GM19035 (cell line): ENCODE data around the gene YY1.
A peak's percentile ranks its signal among the peaks of the same experiment; 100 is the strongest.
"Not testable (repeated sequence)": the region's sequence is repeated elsewhere in the genome, so short reads cannot be mapped to it uniquely, and the experiment has no call there.

Experiments used
- ATAC-seq: cut with Tn5 transposase; IDR thresholded peaks from one replicate; pipeline ENCODE4 v1.9.1; 2021; ENCODE audit not compliant: unreplicated experiment

YY1 gene

GRCh38 chr14:100283984-100284881 lies 45.3 kb downstream of the YY1 start:
- no peak for ATAC-seq

- peak; percentile 81 for ATAC-seq
Measured at GRCh38 chr14:100285021-100285912, 46.3 kb downstream of the YY1 start.

- ATAC-seq = no peak
Measured at GRCh38 chr14:100285913-100286400, 47.0 kb downstream of the YY1 start.

DNA sequence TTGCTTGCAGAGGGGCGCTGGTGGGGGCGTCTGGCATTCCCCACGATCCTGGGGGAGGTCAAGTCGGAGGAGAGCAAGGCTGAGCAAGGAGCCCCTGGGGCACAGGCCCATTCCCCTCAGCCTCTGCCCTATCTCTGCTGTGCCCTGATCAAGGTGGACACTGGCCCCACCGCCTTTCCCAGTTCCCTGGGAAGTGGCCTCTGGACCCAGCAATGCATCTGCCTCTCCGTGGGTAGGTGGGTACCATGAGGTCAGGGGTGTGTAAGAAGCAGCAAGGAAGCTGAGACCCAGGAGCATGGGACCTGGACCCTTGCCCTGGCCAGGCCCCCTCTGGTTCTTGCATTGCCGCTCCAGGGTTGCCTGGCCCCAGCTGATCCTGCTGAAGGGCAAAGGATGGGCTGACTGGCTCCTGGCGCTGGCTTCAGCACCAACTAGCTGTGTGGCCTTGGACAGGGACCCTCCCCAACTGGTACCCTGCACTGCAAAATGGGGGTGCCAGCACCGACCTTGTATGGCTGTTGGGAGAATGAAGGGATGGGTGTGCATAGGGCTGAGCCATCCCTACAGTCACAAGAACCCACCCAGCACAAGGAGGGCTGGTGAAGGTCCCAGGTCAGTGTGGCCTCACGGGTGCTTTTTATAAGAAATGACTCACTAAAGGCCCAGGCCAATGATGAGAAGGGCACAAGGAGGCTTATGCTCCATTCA lies 47.7 kb downstream of the YY1 start:
- ATAC-seq = no peak

DNA sequence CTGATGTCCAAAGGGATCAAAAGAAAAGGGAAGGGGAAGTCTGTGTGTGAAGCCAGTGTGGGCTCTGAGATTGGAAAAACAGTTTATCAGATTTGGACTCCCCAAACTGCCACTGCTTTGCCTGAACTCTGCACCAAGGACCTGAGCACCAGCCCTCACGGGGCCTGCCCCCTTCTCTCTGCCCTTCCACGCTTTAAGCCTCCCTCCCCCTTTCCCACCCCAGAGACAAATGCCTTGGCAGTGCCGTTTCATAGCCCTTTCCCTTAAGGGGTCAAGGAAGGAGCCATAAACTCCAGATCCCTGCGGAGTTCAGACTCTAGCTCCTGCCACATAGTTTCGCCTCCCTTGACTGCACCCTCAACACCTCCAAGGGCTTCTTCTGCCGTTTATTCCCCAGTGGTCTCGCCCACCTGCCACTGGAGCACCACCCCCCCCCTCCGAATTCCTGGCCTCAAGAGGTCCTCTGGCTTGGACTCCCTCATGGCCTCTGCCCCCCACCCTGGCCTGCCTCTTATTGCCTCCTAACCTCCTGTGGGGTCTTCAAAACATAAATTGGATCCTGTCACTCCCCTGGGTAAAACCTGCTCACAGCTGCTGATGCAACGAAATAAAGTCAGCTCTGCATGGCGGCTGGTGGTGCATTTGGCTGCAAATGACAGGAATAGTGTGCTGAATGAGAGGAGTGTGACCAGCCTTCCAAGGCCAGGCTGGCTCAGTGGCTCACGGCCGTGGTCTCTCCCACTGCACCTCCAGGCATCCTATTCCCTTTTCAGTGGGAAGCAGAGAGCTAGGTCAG lies 48.5 kb downstream of the YY1 start:
- ATAC-seq = no peak

DNA sequence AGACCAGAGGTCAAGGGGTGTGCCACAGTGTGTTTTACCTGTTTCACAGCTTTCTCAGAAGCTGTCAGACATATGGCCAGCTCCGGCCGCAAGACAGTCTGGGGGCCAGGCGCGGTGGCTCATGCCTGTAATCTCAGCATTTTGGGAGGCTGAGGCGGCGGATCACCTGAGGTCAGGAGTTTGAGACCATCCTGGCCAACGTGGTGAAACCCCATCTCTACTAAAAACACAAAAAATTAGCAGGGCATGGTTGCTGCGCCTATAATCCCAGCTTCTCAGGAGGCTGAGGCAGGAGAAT lies 49.0 kb downstream of the YY1 start:
- not testable (repeated sequence) for ATAC-seq

DNA sequence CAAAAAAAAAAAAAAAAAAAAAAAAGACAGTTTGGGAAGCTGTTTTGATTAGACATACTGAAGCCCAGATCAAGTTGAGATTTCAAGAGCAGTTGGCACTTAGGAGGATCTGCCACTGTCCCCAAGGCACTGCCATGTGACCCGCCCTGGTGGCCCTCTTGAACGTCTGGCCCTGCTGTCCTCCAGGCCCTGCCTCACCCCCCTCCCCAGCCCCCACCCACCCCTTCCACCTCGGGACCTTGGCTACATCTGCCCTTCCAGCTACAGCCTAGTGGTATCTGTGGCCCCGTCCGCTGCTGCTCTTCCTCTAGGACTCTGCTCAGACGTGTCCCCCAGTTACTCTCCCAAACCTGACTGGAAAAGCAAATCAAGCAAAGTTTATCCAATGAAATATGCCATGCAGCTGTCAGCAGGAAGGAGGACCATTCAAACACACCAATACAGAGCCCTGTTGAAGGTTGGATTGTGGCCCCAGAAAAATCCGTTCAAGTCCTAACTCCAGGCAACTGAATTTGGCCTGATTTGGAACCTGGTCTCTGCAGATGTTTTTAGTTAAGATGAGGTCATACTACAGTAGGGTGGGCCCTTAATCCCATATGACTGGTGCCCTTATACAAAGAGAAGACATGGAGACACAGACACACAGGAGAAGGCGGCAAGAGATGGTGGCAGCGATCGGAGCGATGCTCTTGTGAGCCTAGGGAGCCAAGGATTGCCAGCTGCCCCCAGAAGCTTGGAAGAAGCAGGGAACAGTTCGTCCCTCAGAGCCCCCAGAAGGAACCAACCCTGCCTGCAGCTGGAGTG lies 49.6 kb downstream of the YY1 start:
- ATAC-seq = no peak

GRCh38 chr14:100289916-100290606 lies 51.1 kb downstream of the YY1 start:
- ATAC-seq = no peak

- ATAC-seq = no peak
Measured at GRCh38 chr14:100290607-100291304, 51.8 kb downstream of the YY1 start.

GRCh38 chr14:100291305-100292075 lies 52.5 kb downstream of the YY1 start:
- ATAC-seq = no peak

DNA sequence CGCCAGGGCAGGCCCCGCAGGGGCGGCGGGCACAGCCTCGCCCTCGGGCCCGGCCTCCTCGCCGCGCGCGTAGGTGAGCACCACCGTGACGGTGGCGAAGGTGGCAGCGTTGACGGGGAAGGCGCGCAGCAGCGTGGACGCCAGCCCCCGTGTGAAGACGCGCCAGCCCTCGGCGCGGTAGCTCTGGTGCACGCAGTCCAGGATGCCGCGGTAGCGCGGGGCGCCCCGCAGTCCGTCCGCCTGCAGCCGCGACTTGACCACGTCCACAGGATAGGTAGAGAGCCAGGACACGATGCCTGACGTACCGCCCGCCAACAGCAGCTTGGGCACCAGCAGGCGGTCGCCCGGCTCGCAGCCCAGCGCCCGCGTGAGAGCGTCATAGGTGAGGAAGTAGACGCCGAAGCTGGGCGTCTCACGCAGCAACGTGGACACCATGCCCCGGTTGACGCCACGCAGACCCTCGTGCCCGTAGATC lies 53.4 kb downstream of the YY1 start:
- no peak for ATAC-seq

DNA sequence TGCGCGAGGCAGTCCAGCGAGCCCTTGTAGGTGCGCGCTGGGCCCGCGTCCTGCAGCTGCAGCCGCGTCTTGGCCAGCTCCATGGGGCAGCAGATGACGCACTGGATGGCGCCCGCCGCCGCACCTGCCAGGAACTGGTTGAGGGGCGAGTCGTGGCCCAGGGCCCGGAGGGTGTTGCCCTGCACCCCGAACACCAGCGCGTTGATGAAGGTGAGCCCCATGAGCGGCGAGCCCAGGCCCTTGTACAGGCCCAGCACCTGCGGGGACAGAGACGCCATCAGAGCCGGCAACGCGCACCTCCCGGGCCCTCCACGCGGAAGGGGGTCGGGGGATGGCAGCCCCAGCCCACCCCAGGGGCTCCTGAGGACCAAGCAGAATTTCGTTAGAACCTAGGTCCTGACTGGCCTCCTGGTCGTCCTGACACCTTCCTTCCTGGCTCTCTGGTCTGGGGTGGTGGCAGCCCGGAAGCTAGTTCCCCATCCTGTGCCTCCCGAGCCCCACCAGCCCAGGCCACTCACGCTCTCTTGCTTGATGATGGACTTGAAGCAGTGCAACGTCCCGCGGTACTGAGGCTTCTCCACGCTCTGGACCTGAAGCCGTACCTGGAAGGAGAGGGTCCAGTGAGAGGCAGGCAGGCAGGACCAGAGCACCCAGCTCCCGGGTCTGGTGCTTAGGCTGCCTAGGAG lies 54.0 kb downstream of the YY1 start:
- ATAC-seq = no peak

- no peak for ATAC-seq
Measured at GRCh38 chr14:100293497-100294212, 54.7 kb downstream of the YY1 start.

DNA sequence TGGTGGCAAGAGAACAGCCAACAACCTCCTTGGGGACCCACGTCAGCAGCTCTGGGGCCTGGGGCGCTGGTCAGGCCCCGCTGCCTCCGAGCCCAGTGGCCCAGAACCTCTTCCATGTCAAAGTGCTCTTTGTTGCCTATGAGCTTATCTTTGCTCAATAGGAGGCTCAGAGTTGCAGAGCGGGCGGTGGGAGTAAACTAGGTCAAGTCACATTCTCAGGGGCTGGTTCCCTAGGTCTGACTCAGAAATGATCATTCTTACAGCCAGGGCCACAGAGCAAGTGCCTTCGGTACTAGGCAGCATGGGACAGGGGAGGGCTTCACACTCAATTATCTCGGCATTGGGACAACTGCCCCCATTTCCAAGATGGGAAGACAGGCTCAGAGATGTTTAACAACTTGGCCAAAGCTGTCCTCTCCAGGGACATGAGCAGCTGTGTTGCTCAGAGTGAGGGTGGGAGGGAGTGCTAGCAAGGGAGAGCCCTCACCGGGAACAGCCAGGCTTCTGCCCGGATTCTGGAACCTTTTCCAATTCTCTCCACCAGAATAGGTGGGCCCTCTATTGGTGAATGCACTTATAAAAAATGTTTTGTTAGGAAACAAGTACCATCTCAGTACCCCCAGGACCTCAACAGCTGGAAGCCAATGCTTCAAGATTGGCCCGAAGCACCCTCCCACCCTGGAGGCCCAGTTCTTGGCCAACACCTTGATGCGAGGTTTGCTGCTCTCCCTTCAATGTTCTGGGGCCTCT lies 55.4 kb downstream of the YY1 start:
- no peak for ATAC-seq

DNA sequence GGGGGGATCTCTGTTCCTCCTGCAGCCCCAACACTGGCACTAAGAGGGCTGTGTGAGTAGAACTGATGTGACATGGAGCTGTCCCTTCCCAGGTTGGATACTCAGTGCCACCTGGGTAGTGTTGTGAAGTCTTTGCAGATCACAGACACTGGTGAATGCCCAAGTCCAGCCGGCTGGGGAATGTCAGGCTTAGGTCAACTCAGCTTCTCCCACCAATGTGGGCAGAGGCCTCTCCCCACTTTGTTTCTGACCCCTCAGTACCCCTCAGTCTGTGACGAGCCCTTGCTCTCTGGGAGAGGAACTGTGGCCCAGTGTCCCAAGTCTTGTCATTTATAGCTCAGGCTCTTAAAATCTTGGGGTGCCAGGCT lies 56.0 kb downstream of the YY1 start:
- no peak for ATAC-seq
